NAMALWA (cell line): ENCODE results near the gene LY6G6F.
A peak's percentile ranks its signal among the peaks of the same experiment; 100 is the strongest.
"Not testable (repeated sequence)": the region's sequence is repeated elsewhere in the genome, so short reads cannot be mapped to it uniquely, and the experiment has no call there.

Source experiments
- DNase-seq: peaks from one replicate; pipeline ENCODE4 v3.0.0-alpha.2; 2015; ENCODE audit warnings: low spot score

Gene LY6G6F

GRCh38 chr6:31702819-31703716, 3.6 kb upstream of the LY6G6F start, which contains the start of gene ABHD16A:
Gene ABHD16A, minus strand, starts transcription at chr6:31703324. Its CDS starts 43 bp downstream, at chr6:31703281.
- DNase-seq, result peak; percentile 98

GRCh38 chr6:31705931-31706330, 735 bp upstream of the LY6G6F start:
- no peak for DNase-seq

DNA sequence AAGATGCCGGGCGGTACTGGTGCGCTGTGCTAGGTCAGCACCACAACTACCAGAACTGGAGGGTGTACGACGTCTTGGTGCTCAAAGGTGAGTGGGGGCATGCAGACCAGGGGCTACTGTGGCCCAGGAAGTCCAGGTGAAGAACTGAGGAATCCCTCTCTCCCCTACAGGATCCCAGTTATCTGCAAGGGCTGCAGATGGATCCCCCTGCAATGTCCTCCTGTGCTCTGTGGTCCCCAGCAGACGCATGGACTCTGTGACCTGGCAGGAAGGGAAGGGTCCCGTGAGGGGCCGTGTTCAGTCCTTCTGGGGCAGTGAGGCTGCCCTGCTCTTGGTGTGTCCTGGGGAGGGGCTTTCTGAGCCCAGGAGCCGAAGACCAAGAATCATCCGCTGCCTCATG, 1.0 kb downstream of the LY6G6F start:
- no peak for DNase-seq

GRCh38 chr6:31708224-31708623, 1.6 kb downstream of the LY6G6F start:
- DNase-seq, result no peak

DNA sequence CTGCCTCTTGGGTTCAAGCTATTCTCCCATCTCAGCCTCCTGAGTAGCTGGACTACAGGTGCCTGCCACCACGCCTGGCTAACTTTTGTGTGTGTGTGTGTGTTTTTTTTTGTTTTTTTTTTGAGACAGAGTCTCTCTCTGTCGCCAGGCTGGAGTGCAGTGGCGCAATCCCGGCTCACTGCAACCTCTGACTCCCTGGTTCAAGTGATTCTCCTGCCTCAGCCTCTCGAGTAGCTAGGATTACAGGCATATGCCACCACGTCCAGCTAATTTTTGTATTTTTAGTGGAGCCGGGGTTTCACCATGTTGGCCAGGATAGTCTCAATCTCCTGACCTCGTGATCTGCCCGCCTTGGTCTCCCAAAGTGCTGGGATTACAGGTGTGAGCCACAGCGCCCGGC, 2.5 kb downstream of the LY6G6F start:
- not testable (repeated sequence) for DNase-seq

- peak; percentile 46 for DNase-seq
These were observed 4.0 kb downstream of the LY6G6F start for GRCh38 chr6:31710523-31711219.

- no peak for DNase-seq
These were observed 4.6 kb downstream of the LY6G6F start for GRCh38 chr6:31711233-31711632.

DNA sequence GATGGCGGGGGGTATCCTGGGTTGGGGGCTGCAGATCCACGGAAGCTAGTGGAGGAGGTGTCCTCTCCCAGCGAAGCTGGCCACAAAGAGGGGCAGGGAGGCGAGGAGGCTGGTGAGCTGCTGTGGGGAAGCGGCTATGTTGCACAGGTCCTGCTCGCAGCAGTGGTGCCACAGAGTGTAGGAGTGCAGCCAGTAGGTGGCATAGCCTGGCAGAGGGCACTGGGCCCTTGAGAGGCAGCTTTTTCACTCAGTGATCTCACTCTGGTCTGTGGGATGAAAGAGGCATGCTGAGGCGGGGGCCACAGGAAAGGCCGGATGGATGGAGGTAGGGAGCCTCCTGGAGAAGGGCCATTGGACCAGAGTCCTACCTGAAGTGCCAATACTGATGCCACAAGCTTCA, 5.6 kb downstream of the LY6G6F start:
- no peak for DNase-seq

- no peak for DNase-seq
These were observed 6.8 kb downstream of the LY6G6F start for GRCh38 chr6:31713465-31713864.

GRCh38 chr6:31713991-31714684, 7.5 kb downstream of the LY6G6F start:
- DNase-seq, result no peak

DNA sequence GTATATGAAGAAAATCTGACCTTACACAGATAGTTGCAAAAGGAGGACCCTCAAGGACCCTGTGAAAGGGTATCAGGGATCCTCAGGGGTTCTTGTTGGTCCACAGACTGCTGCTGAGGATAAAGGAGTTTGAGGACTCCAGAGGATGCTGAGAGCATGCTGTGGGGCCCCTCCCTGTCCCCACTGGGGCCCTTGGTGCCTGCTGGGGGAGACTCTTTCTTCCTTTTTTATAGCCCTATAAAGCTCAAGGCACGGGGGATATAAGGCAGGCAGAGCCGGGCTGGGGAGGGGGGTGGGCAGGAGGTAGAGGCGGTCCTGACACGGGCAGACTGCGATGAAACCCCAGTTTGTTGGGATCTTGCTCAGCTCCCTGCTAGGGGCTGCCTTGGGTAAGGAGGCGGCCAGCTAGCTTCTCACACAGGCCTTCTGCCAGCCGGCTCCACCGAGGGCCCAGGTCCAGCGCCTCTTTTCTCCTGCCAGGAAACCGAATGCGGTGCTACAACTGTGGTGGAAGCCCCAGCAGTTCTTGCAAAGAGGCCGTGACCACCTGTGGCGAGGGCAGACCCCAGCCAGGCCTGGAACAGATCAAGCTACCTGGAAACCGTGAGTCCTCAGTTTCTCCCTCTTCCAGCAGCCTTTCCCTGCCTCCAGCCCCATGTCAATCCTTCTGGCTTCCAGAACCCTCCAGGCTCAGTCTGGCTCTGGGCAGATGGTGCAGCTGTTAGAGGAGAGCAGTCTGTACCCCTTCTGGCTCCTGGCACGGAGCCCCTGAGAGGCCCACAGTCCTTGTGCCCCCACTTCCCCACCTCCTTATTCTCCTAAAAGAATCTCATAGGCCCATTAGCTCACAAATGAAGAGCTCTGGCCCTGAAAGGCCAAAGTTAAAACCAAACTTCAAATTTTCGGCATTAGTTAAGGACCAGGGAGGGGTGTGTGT, 8.6 kb downstream of the LY6G6F start, which contains the start of gene LY6G6D:
LY6G6D (plus strand) TSS at position 327 of the 937 bp plus-strand sequence; CDS start at position 335, 8 bp downstream.
- DNase-seq, result no peak

DNA sequence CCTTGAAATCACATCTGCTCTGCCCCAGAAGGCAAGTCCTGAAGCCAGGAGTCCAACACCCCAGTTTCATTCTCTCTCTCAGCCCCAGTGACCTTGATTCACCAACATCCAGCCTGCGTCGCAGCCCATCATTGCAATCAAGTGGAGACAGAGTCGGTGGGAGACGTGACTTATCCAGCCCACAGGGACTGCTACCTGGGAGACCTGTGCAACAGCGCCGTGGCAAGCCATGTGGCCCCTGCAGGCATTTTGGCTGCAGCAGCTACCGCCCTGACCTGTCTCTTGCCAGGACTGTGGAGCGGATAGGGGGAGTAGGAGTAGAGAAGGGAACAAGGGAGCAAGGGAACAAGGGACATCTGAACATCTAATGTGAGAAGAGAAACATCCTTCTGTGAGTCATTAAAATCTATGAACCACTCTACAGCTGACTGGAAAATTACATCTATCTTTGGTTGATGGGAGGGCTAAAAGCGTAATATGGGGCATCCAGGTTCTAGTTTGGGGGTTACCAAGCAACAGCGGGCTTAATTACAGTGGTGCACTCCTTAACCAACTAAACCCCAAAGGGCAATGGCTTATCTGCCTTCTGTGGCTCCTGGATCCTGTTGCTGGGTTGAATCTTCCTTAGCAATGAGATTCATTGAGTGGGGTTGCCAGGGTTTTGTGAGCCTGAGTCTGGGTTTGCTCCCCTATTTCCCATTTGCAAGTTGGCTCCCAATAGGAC, 11.0 kb downstream of the LY6G6F start:
- DNase-seq, result no peak

DNA sequence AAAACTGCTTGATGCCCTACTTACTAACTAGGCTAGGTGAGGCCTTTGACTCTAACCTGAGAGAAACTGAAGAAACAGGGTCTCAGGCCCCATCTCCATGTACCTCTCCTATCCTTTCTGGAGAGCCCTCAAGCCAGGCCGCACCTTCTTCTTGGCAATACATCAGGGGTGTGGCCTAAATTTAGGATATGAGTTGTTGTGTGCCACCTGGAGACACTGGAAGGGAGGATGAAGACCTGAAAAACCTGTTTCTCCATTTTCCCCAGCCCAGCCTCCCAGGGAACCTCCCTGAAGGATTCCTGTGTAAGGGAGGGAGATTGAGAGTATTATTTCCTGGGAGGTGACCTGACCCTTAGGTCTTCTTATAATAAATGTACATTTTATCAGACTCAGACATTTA, 11.6 kb downstream of the LY6G6F start:
- no peak for DNase-seq

DNA sequence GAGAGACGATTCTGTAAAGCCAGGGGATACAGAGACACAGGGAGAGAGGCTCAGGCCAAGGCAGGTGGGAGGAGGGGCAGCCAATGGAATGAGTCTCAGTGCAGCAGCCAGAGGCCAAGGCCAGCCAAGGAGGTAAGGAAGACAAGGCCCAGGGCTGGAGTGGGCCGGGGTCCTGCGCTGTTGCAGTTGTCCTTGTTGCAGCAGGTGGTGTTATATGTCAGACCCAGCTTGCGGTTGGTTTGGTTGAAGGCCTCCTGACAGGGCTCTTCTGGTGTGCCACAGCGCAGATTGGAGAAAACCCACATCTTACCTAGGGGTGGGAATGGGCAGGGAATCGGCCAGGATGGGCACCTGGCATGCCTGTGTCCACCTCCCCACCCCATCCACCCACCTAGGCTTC, 12.3 kb downstream of the LY6G6F start:
- no peak for DNase-seq

DNA sequence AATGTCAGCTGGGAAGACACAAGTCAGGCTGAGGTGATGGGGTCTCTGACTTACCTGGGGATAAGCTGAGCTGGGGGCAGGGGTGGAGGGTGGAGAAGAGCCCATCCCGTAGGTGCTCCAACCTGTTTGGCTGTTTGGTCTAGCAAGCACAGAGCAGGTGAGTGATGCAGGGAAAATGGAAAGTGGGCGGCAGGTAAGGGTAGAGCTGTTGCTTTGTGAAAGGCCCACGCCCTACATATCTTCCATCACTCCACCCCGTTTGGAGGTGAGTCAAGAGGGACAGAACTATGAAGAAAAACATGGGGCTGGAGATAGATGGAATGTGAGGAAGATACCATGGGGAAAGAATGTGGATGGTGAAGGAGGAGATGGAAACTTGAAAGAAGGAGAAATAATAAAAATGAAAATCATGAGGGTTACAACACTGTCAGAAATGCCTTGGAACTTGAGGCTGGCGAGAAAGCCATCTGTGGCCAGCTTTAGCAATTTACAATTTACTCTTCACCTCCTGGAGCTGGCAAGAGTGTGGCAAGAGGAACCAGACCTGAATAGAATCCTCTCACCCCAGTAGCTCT, 13.6 kb downstream of the LY6G6F start:
- no peak for DNase-seq

- no peak for DNase-seq
These were observed 14.8 kb downstream of the LY6G6F start, which contains the start of gene LY6G6C for GRCh38 chr6:31721351-31722020. Gene LY6G6C, minus strand, starts transcription at chr6:31721746. Its CDS starts 67 bp downstream, at chr6:31721679.

DNA sequence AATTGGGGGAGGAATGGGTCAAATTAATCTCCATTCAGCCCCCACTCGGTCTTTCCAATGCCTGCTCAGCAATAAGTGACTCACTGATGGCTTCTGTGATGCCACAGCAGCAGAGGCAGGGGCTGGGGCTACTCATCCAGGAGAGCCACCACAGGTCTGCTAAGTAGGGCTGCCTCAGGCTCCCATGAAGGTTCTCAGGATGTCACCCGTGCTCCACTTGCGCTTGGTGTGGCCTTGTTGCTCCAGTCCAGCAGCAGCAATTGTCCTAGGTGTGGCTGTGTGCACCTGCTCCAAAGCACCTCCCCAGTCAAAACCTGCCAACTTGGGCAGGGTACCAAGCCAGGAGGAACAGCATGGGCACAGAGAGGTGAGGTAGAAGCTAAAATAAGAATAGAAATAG, 15.5 kb downstream of the LY6G6F start:
- no peak for DNase-seq

DNA sequence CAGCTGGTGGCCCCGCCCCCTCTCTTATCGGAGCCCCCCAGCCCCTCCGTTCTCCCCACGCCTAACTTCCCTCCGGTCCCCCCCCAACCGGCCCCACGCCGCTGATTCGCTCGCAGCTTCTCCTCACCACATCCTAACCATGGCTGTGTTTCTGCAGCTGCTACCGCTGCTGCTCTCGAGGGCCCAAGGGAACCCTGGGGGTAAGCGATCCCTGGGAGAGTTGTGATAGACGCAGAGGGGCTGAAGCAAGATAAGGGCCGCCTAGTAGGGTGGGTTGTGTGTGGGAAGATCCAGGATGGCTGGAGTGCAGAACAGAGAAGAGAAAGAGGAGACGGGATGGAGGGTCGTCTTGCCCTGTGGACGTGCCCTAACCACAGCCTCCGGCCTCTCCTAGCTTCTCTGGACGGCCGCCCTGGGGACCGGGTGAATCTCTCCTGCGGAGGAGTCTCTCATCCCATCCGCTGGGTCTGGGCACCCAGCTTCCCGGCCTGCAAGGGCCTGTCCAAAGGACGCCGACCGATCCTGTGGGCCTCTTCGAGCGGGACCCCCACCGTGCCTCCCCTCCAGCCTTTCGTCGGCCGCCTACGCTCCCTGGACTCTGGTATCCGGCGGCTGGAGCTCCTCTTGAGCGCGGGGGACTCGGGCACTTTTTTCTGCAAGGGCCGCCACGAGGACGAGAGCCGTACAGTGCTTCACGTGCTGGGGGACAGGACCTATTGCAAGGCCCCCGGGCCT, 16.7 kb downstream of the LY6G6F start, which contains the start of gene MPIG6B:
MPIG6B (plus strand) TSS at position 129 of the 735 bp plus-strand sequence; CDS start at position 140, 11 bp downstream.
- DNase-seq, result no peak
